Muscle layer of colon (tissue), 2 donors: ENCODE data around the gene ATP1A4.

Source experiments
- H3K27ac ChIP-seq: one replicate; pipeline ENCODE4 v1.7.0; 2013; ENCODE audit warnings: low read depth, mild to moderate bottlenecking, low read length, moderate library complexity
- H3K27me3 ChIP-seq, 2 donors: one replicate each; pipeline ENCODE4 v1.7.0; 2013; ENCODE audit warnings: low read length in 2 of 2, mild to moderate bottlenecking in 2 of 2; ENCODE audit not compliant: insufficient read depth in 2 of 2, control insufficient read depth in 1 of 2
- H3K36me3 ChIP-seq: one replicate; pipeline ENCODE4 v1.7.0; 2013; ENCODE audit warnings: mild to moderate bottlenecking, low read length; ENCODE audit not compliant: insufficient read depth
- H3K4me1 ChIP-seq: one replicate; pipeline ENCODE4 v1.7.0; 2013; ENCODE audit warnings: mild to moderate bottlenecking, low read length; ENCODE audit not compliant: insufficient read depth
- H3K4me3 ChIP-seq, 2 donors: one replicate each; pipeline ENCODE4 v1.7.0; 2013; ENCODE audit warnings: low read length in 2 of 2, low read depth in 1 of 2, mild to moderate bottlenecking in 1 of 2, moderate library complexity in 1 of 2
- H3K9ac ChIP-seq: one replicate; pipeline ENCODE4 v1.7.0; 2013; ENCODE audit warnings: low read length
- H3K9me3 ChIP-seq: one replicate; pipeline ENCODE4 v1.7.0; 2013; ENCODE audit warnings: mild to moderate bottlenecking, low read length
- donor health status: abdominal sarcoma.
- donor health status: Adenocarcinoma of cecum.

ATP1A4 gene

GRCh38 chr1:160224606-160225005, 73.2 kb downstream of the ATP1A4 start:
- Histone ChIP-seq H3K36me3 (peaks cover 92% of the 10 kb centered on the region), H3K9me3 (no peaks in the 10 kb centered on the region), H3K9ac (no peak overlapping the region), H3K27ac (no peak overlapping the region), H3K4me3 (no peak overlapping the region), H3K4me1 (peaks cover 7% of the 10 kb centered on the region), H3K27me3 (no peaks in the 10 kb centered on the region)

- Histone ChIP-seq H3K4me1 (no peaks in the 10 kb centered on the region), H3K9ac (no peak overlapping the region), H3K27me3 (no peaks in the 10 kb centered on the region), H3K36me3 (peaks cover 89% of the 10 kb centered on the region), H3K9me3 (no peaks in the 10 kb centered on the region), H3K4me3 (no peak overlapping the region), H3K27ac (no peak overlapping the region)
Measured at GRCh38 chr1:160225345-160225744, 73.9 kb downstream of the ATP1A4 start.

GRCh38 chr1:160226623-160227022, 75.2 kb downstream of the ATP1A4 start:
- no peak overlapping the region for H3K9ac ChIP-seq
- H3K27me3 ChIP-seq, result no peaks in the 10 kb centered on the region
- H3K9me3 ChIP-seq, result no peaks in the 10 kb centered on the region
- H3K4me3 ChIP-seq, result no peak overlapping the region
- H3K4me1 ChIP-seq, result no peaks in the 10 kb centered on the region
- H3K36me3 ChIP-seq, result peaks cover 88% of the 10 kb centered on the region
- no peak overlapping the region for H3K27ac ChIP-seq

GRCh38 chr1:160227034-160227433, 75.6 kb downstream of the ATP1A4 start:
- Histone ChIP-seq H3K4me1 (no peaks in the 10 kb centered on the region), H3K9me3 (no peaks in the 10 kb centered on the region), H3K27me3 (no peaks in the 10 kb centered on the region), H3K4me3 (no peak overlapping the region), H3K9ac (no peak overlapping the region), H3K27ac (no peak overlapping the region), H3K36me3 (peaks cover 84% of the 10 kb centered on the region)

GRCh38 chr1:160227561-160227960, 76.2 kb downstream of the ATP1A4 start:
- H3K4me1 ChIP-seq, result no peaks in the 10 kb centered on the region
- H3K27ac ChIP-seq, result no peak overlapping the region
- no peaks in the 10 kb centered on the region for H3K27me3 ChIP-seq
- no peak overlapping the region for H3K4me3 ChIP-seq
- no peak overlapping the region for H3K9ac ChIP-seq
- peaks cover 79% of the 10 kb centered on the region for H3K36me3 ChIP-seq
- H3K9me3 ChIP-seq, result no peaks in the 10 kb centered on the region

- Histone ChIP-seq H3K27me3 (no peaks in the 10 kb centered on the region), H3K9me3 (no peaks in the 10 kb centered on the region), H3K4me1 (no peaks in the 10 kb centered on the region), H3K27ac (no peak overlapping the region), H3K4me3 (no peak overlapping the region), H3K9ac (no peak overlapping the region), H3K36me3 (peaks cover 77% of the 10 kb centered on the region)
Measured at GRCh38 chr1:160228431-160228830, 77.0 kb downstream of the ATP1A4 start.

- H3K36me3 ChIP-seq, result peaks cover 66% of the 10 kb centered on the region
- H3K27ac ChIP-seq, result no peak overlapping the region
- no peaks in the 10 kb centered on the region for H3K4me1 ChIP-seq
- H3K9me3 ChIP-seq, result no peaks in the 10 kb centered on the region
- H3K27me3 ChIP-seq, result no peaks in the 10 kb centered on the region
- H3K9ac ChIP-seq, result no peak overlapping the region
- H3K4me3 ChIP-seq, result no peak overlapping the region
Measured at GRCh38 chr1:160232911-160233310, 81.5 kb downstream of the ATP1A4 start.
